NB4 (cell line): ENCODE data around the gene ICAM2.

Experiments used
- MYC ChIP-seq: IDR thresholded peaks from 2 replicates; pipeline ENCODE4 v1.6.1; 2011; ENCODE audit warnings: low read depth, low read length
- POLR2A ChIP-seq: IDR thresholded peaks from 2 replicates; pipeline ENCODE4 v1.6.1; 2011; ENCODE audit warnings: mild to moderate bottlenecking; ENCODE audit not compliant: insufficient read length; ENCODE audit errors: extremely low read depth
- TF ChIP-seq, protein P1 (sequence below): IDR thresholded peaks from one replicate; pipeline ENCODE4 v1.5.1; 2012; ENCODE audit warnings: low read depth, low read length
- TF ChIP-seq, protein P2 (sequence below): IDR thresholded peaks from 2 replicates; pipeline ENCODE4 v1.6.1; 2011; ENCODE audit warnings: low read depth, low read length

DNA sequence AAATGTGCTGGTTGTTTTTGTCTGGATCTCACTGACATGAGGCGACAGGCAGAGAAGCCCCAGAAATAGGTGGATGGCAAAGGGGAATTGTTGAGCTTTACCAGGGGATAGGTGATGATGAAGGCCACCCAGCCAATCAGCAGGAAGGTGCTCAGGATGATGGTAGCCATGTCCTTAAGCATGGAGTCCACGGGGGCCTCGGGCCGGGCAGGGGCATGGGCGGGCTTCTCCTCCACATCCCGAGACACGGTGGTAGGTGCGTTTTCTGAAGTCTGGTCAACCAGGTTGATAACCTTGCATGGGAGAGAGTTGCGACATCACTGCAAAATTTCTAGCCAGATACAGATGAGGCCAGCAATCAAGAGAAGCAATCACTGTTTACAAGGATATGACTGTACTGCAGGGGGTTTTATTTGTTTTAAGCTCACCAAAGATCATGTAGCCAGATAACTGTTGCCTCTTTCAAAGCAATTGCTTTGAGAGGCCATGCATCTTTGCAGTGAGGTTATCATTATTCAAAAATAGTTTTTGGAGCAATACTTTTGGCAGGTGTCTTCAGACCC lies 37.3 kb upstream of the ICAM2 start:
- TF ChIP-seq, protein P1, sequence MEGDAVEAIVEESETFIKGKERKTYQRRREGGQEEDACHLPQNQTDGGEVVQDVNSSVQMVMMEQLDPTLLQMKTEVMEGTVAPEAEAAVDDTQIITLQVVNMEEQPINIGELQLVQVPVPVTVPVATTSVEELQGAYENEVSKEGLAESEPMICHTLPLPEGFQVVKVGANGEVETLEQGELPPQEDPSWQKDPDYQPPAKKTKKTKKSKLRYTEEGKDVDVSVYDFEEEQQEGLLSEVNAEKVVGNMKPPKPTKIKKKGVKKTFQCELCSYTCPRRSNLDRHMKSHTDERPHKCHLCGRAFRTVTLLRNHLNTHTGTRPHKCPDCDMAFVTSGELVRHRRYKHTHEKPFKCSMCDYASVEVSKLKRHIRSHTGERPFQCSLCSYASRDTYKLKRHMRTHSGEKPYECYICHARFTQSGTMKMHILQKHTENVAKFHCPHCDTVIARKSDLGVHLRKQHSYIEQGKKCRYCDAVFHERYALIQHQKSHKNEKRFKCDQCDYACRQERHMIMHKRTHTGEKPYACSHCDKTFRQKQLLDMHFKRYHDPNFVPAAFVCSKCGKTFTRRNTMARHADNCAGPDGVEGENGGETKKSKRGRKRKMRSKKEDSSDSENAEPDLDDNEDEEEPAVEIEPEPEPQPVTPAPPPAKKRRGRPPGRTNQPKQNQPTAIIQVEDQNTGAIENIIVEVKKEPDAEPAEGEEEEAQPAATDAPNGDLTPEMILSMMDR = no peak
- TF ChIP-seq POLR2A (no peak), MYC (no peak)
- TF ChIP-seq, protein P2, sequence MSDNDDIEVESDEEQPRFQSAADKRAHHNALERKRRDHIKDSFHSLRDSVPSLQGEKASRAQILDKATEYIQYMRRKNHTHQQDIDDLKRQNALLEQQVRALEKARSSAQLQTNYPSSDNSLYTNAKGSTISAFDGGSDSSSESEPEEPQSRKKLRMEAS = no peak
